ENCODE measurements around the gene DYNC1I1. TPM values are rescaled to one million over a fixed set of nuclear protein-coding genes. Genes with fewer than 3 reads are reported as not detected.

DYNC1I1 gene
- total and polyA plus RNA-seq, 2 donors (not counting 1 experiment from before 2014, with no cell fraction given), result 0.17 to 0.30 TPM

GRCh38 chr7:95874129-95874528, 101.8 kb downstream of the DYNC1I1 start:
- Histone ChIP-seq H4K20me1 (ENCODE audit: control insufficient read depth, extremely low read depth, insufficient read depth, low read length) (no peaks in the 10 kb centered on the region), H3K9ac (ENCODE audit: insufficient read depth, low read length) (no peak overlapping the region), H3K4me2 (ENCODE audit: extremely low read depth, insufficient read depth, low read length) (no peak overlapping the region), H3K4me1 (ENCODE audit: control insufficient read depth, extremely low read depth, insufficient read depth, low read length) (no peaks in the 10 kb centered on the region), H3K36me3 (ENCODE audit: control insufficient read depth, insufficient read depth, low read length) (no peaks in the 10 kb centered on the region), H3K27ac (ENCODE audit: insufficient read depth, low read length) (no peak overlapping the region), H2AFZ (ENCODE audit: low read length) (no peak overlapping the region), H3K79me2 (ENCODE audit: control insufficient read depth, insufficient read depth, low read length) (no peaks in the 10 kb centered on the region), H3K9me3 (ENCODE audit: control insufficient read depth, insufficient read depth, low read depth, low read length) (no peaks in the 10 kb centered on the region), H3K27me3 (ENCODE audit: control insufficient read depth, insufficient read depth, low read length) (no peaks in the 10 kb centered on the region), H3K4me3 (replicated peaks in 1 of 4; ENCODE audit: control extremely low read depth in 1 of 4, insufficient read depth in 1 of 4, low read depth in 3 of 4, low read length in 4 of 4) (no peak overlapping the region)
- DNase-seq (ENCODE audit: low read depth in 2 of 2), result no peak
- no peak for TF ChIP-seq EZH2 (IDR thresholded peaks at IDR 0.05; ENCODE audit: low read length, missing control alignments)
- TF ChIP-seq, protein P1, sequence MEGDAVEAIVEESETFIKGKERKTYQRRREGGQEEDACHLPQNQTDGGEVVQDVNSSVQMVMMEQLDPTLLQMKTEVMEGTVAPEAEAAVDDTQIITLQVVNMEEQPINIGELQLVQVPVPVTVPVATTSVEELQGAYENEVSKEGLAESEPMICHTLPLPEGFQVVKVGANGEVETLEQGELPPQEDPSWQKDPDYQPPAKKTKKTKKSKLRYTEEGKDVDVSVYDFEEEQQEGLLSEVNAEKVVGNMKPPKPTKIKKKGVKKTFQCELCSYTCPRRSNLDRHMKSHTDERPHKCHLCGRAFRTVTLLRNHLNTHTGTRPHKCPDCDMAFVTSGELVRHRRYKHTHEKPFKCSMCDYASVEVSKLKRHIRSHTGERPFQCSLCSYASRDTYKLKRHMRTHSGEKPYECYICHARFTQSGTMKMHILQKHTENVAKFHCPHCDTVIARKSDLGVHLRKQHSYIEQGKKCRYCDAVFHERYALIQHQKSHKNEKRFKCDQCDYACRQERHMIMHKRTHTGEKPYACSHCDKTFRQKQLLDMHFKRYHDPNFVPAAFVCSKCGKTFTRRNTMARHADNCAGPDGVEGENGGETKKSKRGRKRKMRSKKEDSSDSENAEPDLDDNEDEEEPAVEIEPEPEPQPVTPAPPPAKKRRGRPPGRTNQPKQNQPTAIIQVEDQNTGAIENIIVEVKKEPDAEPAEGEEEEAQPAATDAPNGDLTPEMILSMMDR (conservative IDR thresholded peaks at IDR 0.05 in 1 of 2, IDR thresholded peaks at IDR 0.05 in 1 of 2; ENCODE audit: low read depth in 1 of 2, low read length in 2 of 2), result no peak

DNA sequence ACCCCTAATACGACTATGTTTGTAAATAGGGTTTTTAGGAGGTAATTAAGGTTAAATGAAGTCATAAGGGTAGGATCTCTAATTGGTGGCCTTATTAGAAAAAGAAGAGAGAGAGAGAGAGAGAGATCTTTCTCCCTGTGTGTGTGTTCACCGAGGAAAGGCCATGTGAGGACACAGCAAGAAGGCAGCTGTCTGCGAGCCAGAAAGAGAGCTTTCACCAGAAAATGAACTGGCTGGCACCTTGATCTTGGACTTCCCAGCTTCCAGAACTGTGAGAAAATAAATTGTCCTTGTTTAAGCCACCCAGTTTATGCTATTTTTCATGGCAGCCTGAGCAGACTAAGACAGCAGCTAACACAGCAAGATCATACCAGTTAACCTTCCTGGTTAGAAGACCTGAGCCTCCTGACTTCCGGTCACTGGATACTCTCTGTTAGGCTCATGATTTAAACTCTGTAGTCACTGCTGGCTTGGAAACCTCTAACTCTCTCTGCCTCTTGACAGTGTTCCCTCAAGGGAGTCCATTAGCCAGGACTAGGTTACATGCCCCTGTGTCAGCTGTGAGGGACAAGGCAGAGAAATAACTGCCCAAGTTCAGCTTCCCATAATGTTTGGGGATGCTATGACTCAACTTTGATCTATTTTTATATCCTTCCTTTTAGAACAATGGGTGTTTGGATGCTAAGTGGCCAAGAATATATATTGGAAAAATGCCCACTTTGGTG, 102.3 kb downstream of the DYNC1I1 start:
- Histone ChIP-seq H3K9me3 (ENCODE audit: control insufficient read depth, insufficient read depth, low read depth, low read length) (no peaks in the 10 kb centered on the region), H4K20me1 (ENCODE audit: control insufficient read depth, extremely low read depth, insufficient read depth, low read length) (no peaks in the 10 kb centered on the region), H3K4me3 (replicated peaks in 1 of 4; ENCODE audit: control extremely low read depth in 1 of 4, insufficient read depth in 1 of 4, low read depth in 3 of 4, low read length in 4 of 4) (no peak overlapping the region), H3K27ac (ENCODE audit: insufficient read depth, low read length) (no peak overlapping the region), H2AFZ (ENCODE audit: low read length) (no peak overlapping the region), H3K36me3 (ENCODE audit: control insufficient read depth, insufficient read depth, low read length) (no peaks in the 10 kb centered on the region), H3K9ac (ENCODE audit: insufficient read depth, low read length) (no peak overlapping the region), H3K79me2 (ENCODE audit: control insufficient read depth, insufficient read depth, low read length) (no peaks in the 10 kb centered on the region), H3K4me2 (ENCODE audit: extremely low read depth, insufficient read depth, low read length) (no peak overlapping the region), H3K27me3 (ENCODE audit: control insufficient read depth, insufficient read depth, low read length) (no peaks in the 10 kb centered on the region), H3K4me1 (ENCODE audit: control insufficient read depth, extremely low read depth, insufficient read depth, low read length) (no peaks in the 10 kb centered on the region)
- no peak for DNase-seq (ENCODE audit: low read depth in 2 of 2)
- TF ChIP-seq, protein P1 (conservative IDR thresholded peaks at IDR 0.05 in 1 of 2, IDR thresholded peaks at IDR 0.05 in 1 of 2; ENCODE audit: low read depth in 1 of 2, low read length in 2 of 2), result no peak
- TF ChIP-seq EZH2 (IDR thresholded peaks at IDR 0.05; ENCODE audit: low read length, missing control alignments), result no peak

- H3K4me2 ChIP-seq (ENCODE audit: extremely low read depth, insufficient read depth, low read length), result no peak overlapping the region
- TF ChIP-seq, protein P1 (conservative IDR thresholded peaks at IDR 0.05 in 1 of 2, IDR thresholded peaks at IDR 0.05 in 1 of 2; ENCODE audit: low read depth in 1 of 2, low read length in 2 of 2), result no peak
- no peak for TF ChIP-seq EZH2 (IDR thresholded peaks at IDR 0.05; ENCODE audit: low read length, missing control alignments)
- no peak overlapping the region for H3K27ac ChIP-seq (ENCODE audit: insufficient read depth, low read length)
Measured at GRCh38 chr7:95875519-95875918, 103.2 kb downstream of the DYNC1I1 start.

More at GRCh38 chr7:95875519-95875918, 103.2 kb downstream of the DYNC1I1 start:
- no peaks in the 10 kb centered on the region for H3K79me2 ChIP-seq (ENCODE audit: control insufficient read depth, insufficient read depth, low read length)
- no peak overlapping the region for H3K4me3 ChIP-seq (replicated peaks in 1 of 4; ENCODE audit: control extremely low read depth in 1 of 4, insufficient read depth in 1 of 4, low read depth in 3 of 4, low read length in 4 of 4)
- H2AFZ ChIP-seq (ENCODE audit: low read length), result no peak overlapping the region
- H3K27me3 ChIP-seq (ENCODE audit: control insufficient read depth, insufficient read depth, low read length), result no peaks in the 10 kb centered on the region
- H3K36me3 ChIP-seq (ENCODE audit: control insufficient read depth, insufficient read depth, low read length), result no peaks in the 10 kb centered on the region
- H3K4me1 ChIP-seq (ENCODE audit: control insufficient read depth, extremely low read depth, insufficient read depth, low read length), result no peaks in the 10 kb centered on the region
- no peak for DNase-seq (ENCODE audit: low read depth in 2 of 2)
- H3K9ac ChIP-seq (ENCODE audit: insufficient read depth, low read length), result no peak overlapping the region
- H3K9me3 ChIP-seq (ENCODE audit: control insufficient read depth, insufficient read depth, low read depth, low read length), result no peaks in the 10 kb centered on the region
- no peaks in the 10 kb centered on the region for H4K20me1 ChIP-seq (ENCODE audit: control insufficient read depth, extremely low read depth, insufficient read depth, low read length)

All from fibroblast of lung (primary cell).